HG02763 (cell line): Measurements from ENCODE around the gene ESPN.

ENCODE experiments used
- ATAC-seq: cut with Tn5 transposase; IDR thresholded peaks from one replicate; pipeline ENCODE4 v1.9.1; 2021; ENCODE audit warnings: mild to moderate bottlenecking, moderate library complexity; ENCODE audit not compliant: unreplicated experiment

Gene ESPN

DNA sequence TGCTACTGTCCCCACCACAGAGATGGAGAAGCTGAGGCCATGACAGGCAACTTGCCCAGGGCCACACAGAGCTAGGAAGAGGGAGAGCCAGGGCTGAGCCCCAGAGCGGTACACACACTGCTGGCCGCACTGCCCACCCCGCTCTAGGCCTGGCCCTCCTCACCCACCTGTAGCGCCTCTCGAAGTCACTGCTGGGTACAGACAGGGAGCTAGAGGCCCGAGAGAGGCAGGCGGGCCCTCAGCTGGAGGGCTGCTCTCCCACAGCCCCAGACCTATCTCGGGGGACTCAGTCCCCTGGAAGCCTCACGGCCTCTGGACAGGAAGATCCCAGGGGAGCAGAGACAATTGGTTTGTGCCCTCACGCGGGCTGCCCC is 84.2 kb downstream of the ESPN start:
- ATAC-seq: no peak

DNA sequence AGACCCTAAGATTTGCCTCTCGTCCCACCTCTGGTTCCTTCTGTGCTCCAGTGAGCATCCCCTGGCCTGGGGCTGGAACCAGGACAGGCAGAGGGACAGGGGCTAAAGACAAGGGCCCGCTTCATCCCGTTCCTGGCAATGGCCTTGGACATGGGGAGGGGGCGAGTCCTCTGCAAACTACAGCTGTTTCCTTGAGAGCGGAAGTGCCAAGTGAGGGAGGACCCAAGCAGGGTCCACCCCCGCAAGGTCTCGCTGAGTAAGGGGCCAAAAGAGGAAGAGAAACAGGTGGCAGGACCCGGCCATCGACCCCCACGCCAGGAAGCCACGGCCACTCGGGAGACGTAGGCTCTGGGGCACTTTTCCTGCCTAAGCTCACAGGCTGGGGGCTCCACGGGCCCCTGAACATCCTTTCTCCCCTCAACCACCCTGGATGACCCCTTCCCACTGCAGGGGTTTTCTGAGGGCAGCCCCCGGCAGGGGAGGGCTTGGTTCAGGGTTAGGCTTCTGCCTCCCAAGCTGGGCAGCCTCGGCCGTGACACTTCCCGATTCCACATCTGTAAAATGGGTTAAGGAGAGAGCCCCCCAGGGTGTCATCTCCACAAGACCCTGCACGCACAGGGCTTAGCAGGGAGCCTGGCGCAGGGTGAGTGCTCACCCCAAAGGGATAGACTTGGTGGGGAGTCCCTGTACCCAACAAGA is 84.8 kb downstream of the ESPN start:
- no peak for ATAC-seq

DNA sequence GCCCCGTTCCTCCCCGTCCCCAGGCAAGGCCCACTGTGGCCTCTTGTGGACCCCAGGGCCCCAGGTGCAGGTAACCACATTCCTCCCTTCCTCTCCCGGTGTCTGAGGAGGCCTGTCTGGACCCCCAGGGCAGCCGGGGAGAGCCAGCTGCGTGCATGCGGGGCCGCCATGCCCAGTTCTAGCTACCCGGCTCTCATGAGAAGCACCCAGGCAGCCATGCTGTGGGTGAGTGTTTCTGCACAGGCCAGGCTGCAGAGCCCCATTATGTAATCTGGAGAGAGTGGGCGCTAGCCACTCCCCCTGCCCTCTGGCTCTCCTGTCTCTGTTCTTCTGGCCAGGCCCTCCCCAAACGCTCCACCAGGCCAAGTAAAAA is 85.3 kb downstream of the ESPN start:
- no peak for ATAC-seq

DNA sequence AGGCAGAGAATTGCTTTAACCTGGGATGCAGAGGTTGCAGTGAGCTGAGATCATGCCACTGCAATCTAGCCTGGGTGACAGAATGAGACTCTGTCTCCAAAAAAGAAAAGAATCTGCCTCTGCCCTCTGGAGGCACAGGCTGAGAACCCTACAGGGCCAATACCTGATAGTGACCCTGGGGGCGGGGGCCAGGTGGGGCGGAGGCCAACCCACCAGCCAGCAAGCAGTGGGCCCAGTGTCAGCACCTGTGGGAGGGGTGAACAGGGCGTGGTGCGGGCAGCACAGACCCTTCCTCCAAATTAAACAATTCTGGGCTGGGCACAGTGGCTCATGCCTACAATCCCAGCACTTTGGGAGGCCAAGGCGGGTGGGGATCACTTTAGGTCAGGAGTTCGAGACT is 85.9 kb downstream of the ESPN start:
- no peak for ATAC-seq
